ENCODE results near the gene GSTA3.
"Not testable (repeated sequence)": the region's sequence is repeated elsewhere in the genome, so short reads cannot be mapped to it uniquely, and the experiment has no call there.

The GSTA3 gene

GRCh38 chr6:52909531-52909930 lies at the start of gene GSTA3:
Gene GSTA3 (minus strand): TSS chr6:52909698. CDS start chr6:52905834, 3,864 bp downstream.
- DNase-seq, result no peak

GRCh38 chr6:52958546-52959255 lies 49.2 kb upstream of the GSTA3 start:
- DNase-seq, result no peak

- no peak for DNase-seq
Observed at GRCh38 chr6:52955871-52956270, 46.4 kb upstream of the GSTA3 start.

- DNase-seq, result no peak
Observed at GRCh38 chr6:52953911-52954839, 44.7 kb upstream of the GSTA3 start.

GRCh38 chr6:52946306-52946705 lies 36.8 kb upstream of the GSTA3 start:
- no peak for DNase-seq

- DNase-seq, result not testable (repeated sequence)
Observed at GRCh38 chr6:52942821-52943220, 33.3 kb upstream of the GSTA3 start.

- DNase-seq, result no peak
Observed at GRCh38 chr6:52942221-52942620, 32.7 kb upstream of the GSTA3 start.

GRCh38 chr6:52937908-52938307 lies 28.4 kb upstream of the GSTA3 start:
- no peak for DNase-seq

GRCh38 chr6:52933778-52934177 lies 24.3 kb upstream of the GSTA3 start:
- no peak for DNase-seq

- DNase-seq, result no peak
Observed at GRCh38 chr6:52931351-52931750, 21.9 kb upstream of the GSTA3 start.

GRCh38 chr6:52929321-52930164 lies 20.0 kb upstream of the GSTA3 start:
- no peak for DNase-seq

GRCh38 chr6:52927451-52927850 lies 18.0 kb upstream of the GSTA3 start:
- DNase-seq, result no peak

- DNase-seq, result no peak
Observed at GRCh38 chr6:52925919-52926792, 16.7 kb upstream of the GSTA3 start.

- no peak for DNase-seq
Observed at GRCh38 chr6:52925042-52925441, 15.5 kb upstream of the GSTA3 start.

GRCh38 chr6:52923689-52924088 lies 14.2 kb upstream of the GSTA3 start:
- not testable (repeated sequence) for DNase-seq

GRCh38 chr6:52922161-52922560 lies 12.7 kb upstream of the GSTA3 start:
- no peak for DNase-seq

GRCh38 chr6:52921743-52922142 lies 12.2 kb upstream of the GSTA3 start:
- no peak for DNase-seq

GRCh38 chr6:52919511-52919910 lies 10.0 kb upstream of the GSTA3 start:
- not testable (repeated sequence) for DNase-seq

GRCh38 chr6:52918771-52919170 lies 9.3 kb upstream of the GSTA3 start:
- DNase-seq, result not testable (repeated sequence)

- not testable (repeated sequence) for DNase-seq
Observed at GRCh38 chr6:52918027-52918686, 8.7 kb upstream of the GSTA3 start.

- DNase-seq, result no peak
Observed at GRCh38 chr6:52914516-52914915, 5.0 kb upstream of the GSTA3 start.

Measured in stimulated activated CD4-positive, alpha-beta T cell treated with anti-CD3 and anti-CD28 coated beads, Interleukin-4, amount 100 ng/mL, for 4 hours (primary cell).